Neural progenitor cell (in vitro differentiated cells): ENCODE data around the gene UBE2F. TPM values are rescaled to one million over a fixed set of nuclear protein-coding genes. Genes with fewer than 3 reads are reported as not detected.

Experiments
- DNase-seq: peaks from one replicate; pipeline ENCODE4 v3.0.0-alpha.2; 2016; ENCODE audit warnings: low spot score
- H2AFZ ChIP-seq: fragments of 200-600 bp; sonication (generic); replicated peaks from 2 replicates; pipeline ENCODE4 v1.6.1; 2016; ENCODE audit warnings: antibody characterized with exemption
- H3F3A ChIP-seq: fragments of 200-600 bp; sonication (generic); 2 replicates; pipeline ENCODE4 v1.6.1; 2016; ENCODE audit warnings: antibody characterized with exemption, low read depth
- H3K27ac ChIP-seq: fragments of 200-600 bp; sonication (generic); 2 replicates; pipeline ENCODE4 v1.5.1; 2016; ENCODE audit warnings: mild to moderate bottlenecking
- H3K27me3 ChIP-seq: fragments of 200-600 bp; sonication (generic); 2 replicates; pipeline ENCODE4 v1.6.1; 2016; ENCODE audit warnings: mild to moderate bottlenecking, moderate library complexity
- H3K36me3 ChIP-seq: fragments of 200-600 bp; sonication (generic); 2 replicates; pipeline ENCODE4 v1.5.1; 2016
- H3K4me1 ChIP-seq: fragments of 200-600 bp; sonication (generic); 2 replicates; pipeline ENCODE4 v1.6.1; 2016; ENCODE audit warnings: mixed run types
- H3K4me2 ChIP-seq: fragments of 200-600 bp; sonication (generic); 2 replicates; pipeline ENCODE4 v1.6.1; 2016
- H3K4me3 ChIP-seq: fragments of 200-600 bp; sonication (generic); 2 replicates; pipeline ENCODE4 v1.5.1; 2016
- H3K79me2 ChIP-seq: fragments of 200-600 bp; sonication (generic); 2 replicates; pipeline ENCODE4 v1.6.1; 2016; ENCODE audit warnings: low read depth
- H3K9ac ChIP-seq: fragments of 200-600 bp; sonication (generic); 2 replicates; pipeline ENCODE4 v1.6.1; 2016
- H3K9me3 ChIP-seq: fragments of 200-600 bp; sonication (generic); 2 replicates; pipeline ENCODE4 v1.5.1; 2016; ENCODE audit warnings: low read depth
- H4K20me1 ChIP-seq: fragments of 200-600 bp; sonication (generic); 2 replicates; pipeline ENCODE4 v1.6.1; 2016; ENCODE audit warnings: low read depth
- H3K27ac Mint-ChIP-seq: 3 replicates; pipeline ENCODE4 v1.8.0; 2021; ENCODE audit warnings: mixed read lengths
- H3K27me3 Mint-ChIP-seq: 2 replicates; pipeline ENCODE4 v1.8.0; 2022; ENCODE audit warnings: low read depth, mild to moderate bottlenecking, inconsistent platforms, moderate library complexity, mixed read lengths; ENCODE audit not compliant: insufficient read depth
- H3K36me3 Mint-ChIP-seq: 3 replicates; pipeline ENCODE4 v1.8.0; 2021; ENCODE audit warnings: mixed read lengths
- H3K4me1 Mint-ChIP-seq: 3 replicates; pipeline ENCODE4 v1.8.0; 2021; ENCODE audit warnings: mixed read lengths
- H3K4me3 Mint-ChIP-seq: 3 replicates; pipeline ENCODE4 v1.8.0; 2021; ENCODE audit warnings: mild to moderate bottlenecking, moderate library complexity, mixed read lengths
- H3K9me3 Mint-ChIP-seq: 3 replicates; pipeline ENCODE4 v1.8.0; 2020; ENCODE audit warnings: mixed read lengths
- CTCF ChIP-seq: fragments of 200-600 bp; sonication (generic); IDR thresholded peaks from 2 replicates; pipeline ENCODE4 v1.5.1; 2017; ENCODE audit warnings: antibody characterized with exemption, mild to moderate bottlenecking
- EZH2 ChIP-seq: fragments of 200-600 bp; sonication (generic); IDR thresholded peaks from 2 replicates; pipeline ENCODE4 v1.6.1; 2017; ENCODE audit warnings: antibody characterized with exemption, mild to moderate bottlenecking, moderate library complexity
- EZH2phosphoT487 ChIP-seq: fragments of 200-600 bp; sonication (generic); IDR thresholded peaks from 2 replicates; pipeline ENCODE4 v1.6.1; 2017; ENCODE audit warnings: antibody characterized with exemption
- total RNA-seq: library from RNA; depleted of rRNA; stranded (reverse); fragments of >200 nt; gene quantifications from 2 replicates; pipeline ENCODE4 v1.2.3, GENCODE V29; 2015; ENCODE audit warnings: low replicate concordance

The UBE2F gene
- total RNA-seq, 1 donor from 2014 or later = 77.4 TPM

DNA sequence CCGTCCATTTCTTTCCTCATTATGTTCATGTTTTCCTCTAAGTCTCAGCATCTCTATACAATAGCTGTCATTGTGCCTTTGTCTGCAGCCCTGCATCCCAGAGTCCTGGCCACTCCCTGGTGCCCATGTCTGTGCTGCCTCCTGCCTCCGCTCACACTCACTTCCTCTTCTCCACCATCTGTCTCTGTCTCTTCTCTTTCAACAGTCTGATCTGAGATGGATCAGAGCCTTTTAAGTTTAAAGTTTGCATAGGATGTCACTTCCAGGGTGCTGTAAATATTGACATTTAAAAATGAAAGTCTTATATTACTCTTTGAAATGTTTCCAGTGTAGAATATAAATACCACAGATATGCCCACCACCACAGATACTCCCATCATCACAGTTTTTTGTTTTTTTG is 42.7 kb downstream of the UBE2F start:
- Histone ChIP-seq H3K36me3 (no peaks in the 10 kb centered on the region), H4K20me1 (peaks cover 31% of the 10 kb centered on the region), H3F3A (no peaks in the 10 kb centered on the region), H3K9ac (no peak overlapping the region), H3K4me3 (no peak overlapping the region), H3K79me2 (peaks cover 13% of the 10 kb centered on the region), H3K27ac (no peak overlapping the region), H3K9me3 (no peaks in the 10 kb centered on the region), H3K27me3 (no peaks in the 10 kb centered on the region), H3K4me1 (no peaks in the 10 kb centered on the region), H2AFZ (no peak overlapping the region), H3K4me2 (no peak overlapping the region)
- no peak for DNase-seq
- H3K27me3 Mint-ChIP-seq = peaks cover 5% of the 10 kb centered on the region
- H3K9me3 Mint-ChIP-seq = no peaks in the 10 kb centered on the region
- TF ChIP-seq CTCF (no peak), EZH2 (no peak), EZH2phosphoT487 (no peak)
- no peak overlapping the region for H3K27ac Mint-ChIP-seq
- H3K36me3 Mint-ChIP-seq = peaks cover 13% of the 10 kb centered on the region
- no peaks in the 10 kb centered on the region for H3K4me1 Mint-ChIP-seq
- H3K4me3 Mint-ChIP-seq = no peak overlapping the region

- Mint-ChIP-seq H3K27ac (peak overlapping the region; percentile 15), H3K36me3 (peaks cover 12% of the 10 kb centered on the region), H3K4me1 (no peaks in the 10 kb centered on the region), H3K27me3 (peaks cover 5% of the 10 kb centered on the region), H3K4me3 (no peak overlapping the region), H3K9me3 (no peaks in the 10 kb centered on the region)
- Histone ChIP-seq H3K9me3 (no peaks in the 10 kb centered on the region), H3K4me3 (no peak overlapping the region), H2AFZ (no peak overlapping the region), H3F3A (no peaks in the 10 kb centered on the region), H3K36me3 (no peaks in the 10 kb centered on the region), H3K4me2 (no peak overlapping the region), H3K27ac (no peak overlapping the region), H3K9ac (no peak overlapping the region), H3K79me2 (peaks cover 13% of the 10 kb centered on the region), H3K4me1 (no peaks in the 10 kb centered on the region), H4K20me1 (peaks cover 30% of the 10 kb centered on the region), H3K27me3 (no peaks in the 10 kb centered on the region)
- TF ChIP-seq EZH2 (no peak), EZH2phosphoT487 (no peak), CTCF (no peak)
- no peak for DNase-seq
Measured at GRCh38 chr2:238010572-238010971, 43.8 kb downstream of the UBE2F start.

GRCh38 chr2:238013806-238014205 is 47.0 kb downstream of the UBE2F start:
- no peaks in the 10 kb centered on the region for H3K36me3 ChIP-seq
- no peak for DNase-seq
- H2AFZ ChIP-seq = no peak overlapping the region
- Mint-ChIP-seq H3K4me3 (no peak overlapping the region), H3K27me3 (peaks cover 8% of the 10 kb centered on the region), H3K4me1 (no peaks in the 10 kb centered on the region), H3K9me3 (no peaks in the 10 kb centered on the region), H3K27ac (no peak overlapping the region), H3K36me3 (peaks cover 9% of the 10 kb centered on the region)
- H3K9ac ChIP-seq = no peak overlapping the region
- H3K4me3 ChIP-seq = no peak overlapping the region
- TF ChIP-seq CTCF (no peak), EZH2 (no peak), EZH2phosphoT487 (no peak)
- no peaks in the 10 kb centered on the region for H3K27me3 ChIP-seq
- H3K4me1 ChIP-seq = no peaks in the 10 kb centered on the region
- no peaks in the 10 kb centered on the region for H3F3A ChIP-seq
- H3K4me2 ChIP-seq = no peak overlapping the region
- no peak overlapping the region for H3K27ac ChIP-seq
- peaks cover 15% of the 10 kb centered on the region for H4K20me1 ChIP-seq
- peaks cover 2% of the 10 kb centered on the region for H3K79me2 ChIP-seq
- H3K9me3 ChIP-seq = no peaks in the 10 kb centered on the region
